DMS79 (cell line): Measurements from ENCODE around the gene EBF3.
"Not testable (repeated sequence)": the region's sequence is repeated elsewhere in the genome, so short reads cannot be mapped to it uniquely, and the experiment has no call there.

Experiments
- DNase-seq: peaks from one replicate; lab custom pipeline; 2025; lab: John Stamatoyannopoulos, UW

Gene EBF3

GRCh38 chr10:129926066-129927055 lies 37.7 kb downstream of the EBF3 start:
- no peak for DNase-seq

- DNase-seq, result no peak
These were observed 39.5 kb downstream of the EBF3 start for GRCh38 chr10:129924375-129925085.

GRCh38 chr10:129922598-129923123 lies 41.4 kb downstream of the EBF3 start:
- no peak for DNase-seq

- DNase-seq, result no peak
These were observed 42.1 kb downstream of the EBF3 start for GRCh38 chr10:129921801-129922597.

GRCh38 chr10:129921065-129921670 lies 42.9 kb downstream of the EBF3 start:
- no peak for DNase-seq

- DNase-seq, result not testable (repeated sequence)
These were observed 43.9 kb downstream of the EBF3 start for GRCh38 chr10:129920187-129920586.

- no peak for DNase-seq
These were observed 44.7 kb downstream of the EBF3 start for GRCh38 chr10:129919358-129919757.

- no peak for DNase-seq
These were observed 45.2 kb downstream of the EBF3 start for GRCh38 chr10:129918836-129919235.

GRCh38 chr10:129918401-129918800 lies 45.7 kb downstream of the EBF3 start:
- no peak for DNase-seq

GRCh38 chr10:129917936-129918335 lies 46.1 kb downstream of the EBF3 start:
- DNase-seq, result no peak

GRCh38 chr10:129916506-129916995 lies 47.5 kb downstream of the EBF3 start:
- no peak for DNase-seq

GRCh38 chr10:129915526-129916378 lies 48.3 kb downstream of the EBF3 start:
- DNase-seq, result no peak

GRCh38 chr10:129914960-129915359 lies 49.1 kb downstream of the EBF3 start:
- DNase-seq, result no peak

- no peak for DNase-seq
These were observed 49.8 kb downstream of the EBF3 start for GRCh38 chr10:129914153-129914855.

GRCh38 chr10:129912986-129913695 lies 50.9 kb downstream of the EBF3 start:
- no peak for DNase-seq

GRCh38 chr10:129912166-129912917 lies 51.7 kb downstream of the EBF3 start:
- DNase-seq, result no peak

GRCh38 chr10:129911451-129912165 lies 52.5 kb downstream of the EBF3 start:
- DNase-seq, result no peak

GRCh38 chr10:129910861-129911260 lies 53.2 kb downstream of the EBF3 start:
- DNase-seq, result no peak
